IPS-15b (cell line): ENCODE results near the gene NRXN3.

Experiments
- H3K27me3 ChIP-seq: one replicate; pipeline ENCODE4 v1.6.1; 2013; ENCODE audit warnings: low read length; ENCODE audit not compliant: control insufficient read depth, insufficient read depth
- H3K36me3 ChIP-seq: one replicate; pipeline ENCODE4 v1.6.1; 2013; ENCODE audit warnings: low read length; ENCODE audit not compliant: control insufficient read depth, insufficient read depth
- H3K4me1 ChIP-seq: one replicate; pipeline ENCODE4 v1.6.1; 2013; ENCODE audit warnings: mild to moderate bottlenecking, low read length; ENCODE audit not compliant: control insufficient read depth, insufficient read depth
- H3K4me3 ChIP-seq: one replicate; pipeline ENCODE4 v1.5.1; 2013; ENCODE audit warnings: low read depth, low read length
- H3K9ac ChIP-seq: one replicate; pipeline ENCODE4 v1.6.1; 2013; ENCODE audit warnings: low read depth, mild to moderate bottlenecking, low read length
- H3K9me3 ChIP-seq: one replicate; pipeline ENCODE4 v1.6.1; 2013; ENCODE audit warnings: mild to moderate bottlenecking, low read length; ENCODE audit not compliant: control insufficient read depth, insufficient read depth

Gene NRXN3

DNA sequence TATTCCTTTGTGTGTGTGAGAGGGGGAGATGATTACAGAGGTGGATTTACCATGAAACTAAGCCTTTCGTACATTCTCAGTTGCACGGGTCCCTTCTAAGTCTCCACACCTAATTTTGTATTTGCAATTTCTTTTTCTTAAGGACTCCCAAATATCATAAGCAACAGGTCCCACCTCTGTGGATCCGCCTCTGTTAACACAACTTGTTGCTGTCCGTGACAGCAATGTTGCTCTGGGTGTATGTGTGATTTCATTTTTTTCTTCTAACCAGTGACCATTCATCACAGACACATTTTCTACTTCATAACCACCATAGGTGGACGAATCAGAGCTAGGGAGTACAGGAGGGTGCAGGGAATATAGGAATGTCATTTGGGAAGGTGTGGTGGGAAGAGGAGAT, 81.1 kb downstream of the NRXN3 start:
- H3K4me1 ChIP-seq = no peaks in the 10 kb centered on the region
- H3K36me3 ChIP-seq = no peaks in the 10 kb centered on the region
- H3K4me3 ChIP-seq = no peak overlapping the region
- H3K9ac ChIP-seq = no peak overlapping the region
- H3K9me3 ChIP-seq = no peaks in the 10 kb centered on the region
- H3K27me3 ChIP-seq = no peaks in the 10 kb centered on the region

DNA sequence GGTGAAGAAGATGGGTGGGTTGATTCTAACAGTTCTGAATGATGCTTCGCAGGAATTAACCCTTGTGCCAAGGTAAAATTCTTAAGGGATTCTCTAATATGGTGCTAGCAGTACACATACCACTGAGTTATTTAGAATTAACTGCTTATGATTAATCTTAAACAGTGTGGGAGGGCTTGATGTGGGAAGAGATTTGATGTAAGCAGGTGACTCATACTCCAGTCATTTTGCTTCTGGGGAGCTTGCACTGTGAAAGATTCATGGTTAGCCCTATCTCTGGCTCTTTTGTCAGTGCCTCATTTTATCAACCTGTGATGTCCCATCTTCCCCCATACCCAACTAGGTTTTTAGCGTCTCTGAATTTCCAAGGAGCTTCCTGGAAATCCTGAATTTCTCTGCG, 83.8 kb downstream of the NRXN3 start:
- H3K4me1 ChIP-seq = no peaks in the 10 kb centered on the region
- no peaks in the 10 kb centered on the region for H3K9me3 ChIP-seq
- no peak overlapping the region for H3K4me3 ChIP-seq
- no peaks in the 10 kb centered on the region for H3K27me3 ChIP-seq
- no peak overlapping the region for H3K9ac ChIP-seq
- no peaks in the 10 kb centered on the region for H3K36me3 ChIP-seq

DNA sequence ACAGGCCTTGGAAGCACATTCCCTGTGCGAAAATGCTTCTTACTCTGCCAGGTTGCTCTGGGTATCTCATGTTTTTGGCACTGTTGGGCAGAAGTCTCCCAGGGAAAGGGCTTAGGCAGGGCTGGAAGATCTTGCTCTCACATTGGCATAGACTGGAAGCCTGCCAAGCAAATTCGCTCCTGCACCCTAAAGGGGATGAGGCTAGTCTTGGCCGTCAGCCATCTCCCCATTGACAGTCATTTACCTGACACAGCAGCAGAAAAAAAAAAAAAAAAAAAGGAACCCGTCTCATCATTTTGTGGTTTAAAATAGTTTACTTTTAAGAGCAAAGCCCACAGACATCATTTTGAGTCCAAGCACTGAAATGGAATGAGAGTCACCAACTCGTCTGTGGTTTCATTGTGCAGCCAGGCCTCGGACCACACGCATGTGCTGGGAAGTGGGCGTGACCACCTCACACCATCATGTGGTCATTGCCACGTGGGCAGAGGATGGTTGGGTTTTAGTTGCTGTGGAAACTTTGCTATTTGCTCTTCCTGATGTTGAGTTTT, 84.8 kb downstream of the NRXN3 start:
- Histone ChIP-seq H3K9me3 (no peaks in the 10 kb centered on the region), H3K27me3 (no peaks in the 10 kb centered on the region), H3K4me1 (no peaks in the 10 kb centered on the region), H3K4me3 (no peak overlapping the region), H3K9ac (no peak overlapping the region), H3K36me3 (no peaks in the 10 kb centered on the region)

DNA sequence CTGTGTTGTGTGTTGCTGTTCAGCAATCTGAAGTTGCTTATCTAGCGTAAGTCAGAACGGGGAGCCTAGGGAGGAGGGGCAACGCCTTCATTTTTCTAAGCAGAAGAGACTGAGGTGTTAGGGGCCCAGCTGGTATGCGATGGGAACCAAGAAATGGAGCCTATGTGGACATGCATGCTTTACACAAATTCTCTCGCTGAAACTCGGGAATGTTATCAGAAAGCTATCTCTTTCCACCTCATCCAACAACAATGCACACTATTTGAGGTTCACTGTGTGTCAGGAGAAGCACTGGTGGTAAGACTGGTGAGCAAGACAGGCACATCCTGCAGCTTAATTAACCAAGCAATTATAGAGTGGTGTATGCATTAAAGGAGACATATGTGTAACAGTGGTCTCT, 89.7 kb downstream of the NRXN3 start:
- Histone ChIP-seq H3K27me3 (no peaks in the 10 kb centered on the region), H3K9ac (no peak overlapping the region), H3K4me3 (no peak overlapping the region), H3K9me3 (no peaks in the 10 kb centered on the region), H3K4me1 (no peaks in the 10 kb centered on the region), H3K36me3 (no peaks in the 10 kb centered on the region)

DNA sequence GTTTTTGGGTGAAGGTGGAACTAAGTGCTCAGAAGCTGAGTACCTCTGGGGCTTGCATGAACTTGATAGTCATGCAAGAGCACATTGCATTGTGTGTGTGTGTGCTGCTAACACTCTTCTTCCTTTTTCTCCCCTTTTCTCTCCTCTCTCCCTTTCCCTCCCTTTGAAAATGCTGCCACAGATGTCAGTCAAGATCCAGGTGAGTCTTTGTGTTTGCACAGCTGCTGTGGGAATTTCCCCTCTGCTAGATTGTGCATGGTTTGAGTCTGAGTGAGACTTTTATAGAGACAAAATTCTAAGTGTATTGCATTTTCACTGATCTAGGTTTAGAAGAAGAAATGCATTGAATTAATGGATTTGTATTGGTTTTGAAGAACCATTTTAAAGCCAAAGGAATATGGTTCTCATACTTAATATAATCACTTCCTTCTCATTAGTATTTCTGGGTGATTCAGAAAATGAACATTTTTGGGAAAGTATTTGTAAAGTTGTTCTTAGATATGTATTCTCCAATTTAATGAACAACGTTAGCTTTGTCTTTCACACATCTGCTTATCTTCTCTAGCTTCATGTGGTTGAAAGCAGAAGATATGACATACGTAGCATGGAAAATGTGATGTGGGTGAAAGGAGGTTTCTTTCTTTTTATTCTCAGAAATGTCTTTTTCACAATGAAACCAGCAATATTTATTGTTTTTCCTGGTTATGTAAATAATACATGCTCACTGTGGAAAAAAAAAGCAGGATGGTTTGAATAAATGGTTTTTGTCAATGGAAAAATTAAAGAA, 108.5 kb downstream of the NRXN3 start:
- H3K4me3 ChIP-seq = no peak overlapping the region
- no peak overlapping the region for H3K9ac ChIP-seq
- no peaks in the 10 kb centered on the region for H3K4me1 ChIP-seq
- no peaks in the 10 kb centered on the region for H3K27me3 ChIP-seq
- H3K9me3 ChIP-seq = no peaks in the 10 kb centered on the region
- H3K36me3 ChIP-seq = no peaks in the 10 kb centered on the region

DNA sequence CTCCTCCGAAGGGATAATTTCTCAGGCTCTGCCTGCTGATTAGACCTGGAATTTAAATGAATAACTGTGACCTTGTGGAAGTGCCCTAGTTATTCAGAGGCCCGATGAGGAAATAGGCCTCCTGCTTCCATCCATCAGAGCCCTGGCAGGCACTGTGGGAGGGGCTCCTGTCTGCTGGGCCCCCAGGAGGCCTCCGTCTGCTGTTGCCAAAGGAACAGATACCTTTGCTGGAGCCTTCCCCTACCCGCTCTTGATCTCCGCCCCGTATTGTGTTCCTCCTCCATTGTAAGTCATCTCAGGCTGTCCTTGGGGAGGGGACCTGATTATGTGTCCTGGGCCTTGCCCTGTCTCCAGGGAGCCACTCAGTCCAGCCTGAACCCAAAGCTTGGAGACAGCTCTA, 112.3 kb downstream of the NRXN3 start:
- no peaks in the 10 kb centered on the region for H3K27me3 ChIP-seq
- no peak overlapping the region for H3K4me3 ChIP-seq
- H3K9ac ChIP-seq = no peak overlapping the region
- H3K4me1 ChIP-seq = no peaks in the 10 kb centered on the region
- H3K36me3 ChIP-seq = no peaks in the 10 kb centered on the region
- no peaks in the 10 kb centered on the region for H3K9me3 ChIP-seq

DNA sequence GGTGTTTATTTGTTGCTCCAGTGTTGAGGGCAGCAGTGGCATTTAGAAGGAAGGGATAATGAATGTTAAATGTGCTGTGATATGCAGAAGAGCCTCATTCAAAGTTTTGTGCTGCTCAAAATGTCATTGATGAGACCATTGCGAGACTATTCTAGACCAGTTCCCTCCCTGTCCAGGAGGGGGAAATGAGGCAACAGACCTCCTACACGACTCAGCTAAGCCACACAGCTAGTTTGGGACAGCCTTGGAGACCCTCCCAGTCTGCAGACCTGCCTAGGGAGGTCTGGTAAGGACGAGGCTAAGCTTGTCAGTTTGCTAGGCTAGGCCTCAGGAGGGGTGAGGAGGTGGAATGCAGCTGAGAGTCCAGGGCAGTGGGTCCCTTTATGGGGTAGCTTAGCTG, 116.0 kb downstream of the NRXN3 start:
- Histone ChIP-seq H3K9me3 (no peaks in the 10 kb centered on the region), H3K27me3 (no peaks in the 10 kb centered on the region), H3K36me3 (no peaks in the 10 kb centered on the region), H3K4me1 (no peaks in the 10 kb centered on the region), H3K4me3 (no peak overlapping the region), H3K9ac (no peak overlapping the region)

DNA sequence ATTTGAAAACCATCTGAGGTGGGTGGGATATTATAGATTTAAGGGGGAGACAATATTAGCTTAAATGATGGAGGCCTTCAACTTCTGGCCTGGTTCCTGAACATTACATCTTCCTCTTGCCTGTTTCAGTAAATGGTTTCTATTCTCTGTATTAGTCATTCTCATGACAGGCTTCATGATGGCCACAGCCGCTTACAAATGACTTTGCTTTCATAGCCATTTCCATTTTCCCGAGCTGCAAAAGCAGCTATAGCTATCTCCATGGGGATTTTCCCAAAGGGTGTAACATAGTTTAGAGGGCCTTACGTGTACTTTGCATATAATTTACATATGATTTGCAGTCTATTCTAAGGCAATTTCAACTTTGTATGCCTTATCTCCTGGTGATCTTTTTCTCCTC, 121.8 kb downstream of the NRXN3 start:
- Histone ChIP-seq H3K9me3 (no peaks in the 10 kb centered on the region), H3K27me3 (no peaks in the 10 kb centered on the region), H3K4me1 (peaks cover 2% of the 10 kb centered on the region), H3K4me3 (no peak overlapping the region), H3K36me3 (no peaks in the 10 kb centered on the region), H3K9ac (no peak overlapping the region)

DNA sequence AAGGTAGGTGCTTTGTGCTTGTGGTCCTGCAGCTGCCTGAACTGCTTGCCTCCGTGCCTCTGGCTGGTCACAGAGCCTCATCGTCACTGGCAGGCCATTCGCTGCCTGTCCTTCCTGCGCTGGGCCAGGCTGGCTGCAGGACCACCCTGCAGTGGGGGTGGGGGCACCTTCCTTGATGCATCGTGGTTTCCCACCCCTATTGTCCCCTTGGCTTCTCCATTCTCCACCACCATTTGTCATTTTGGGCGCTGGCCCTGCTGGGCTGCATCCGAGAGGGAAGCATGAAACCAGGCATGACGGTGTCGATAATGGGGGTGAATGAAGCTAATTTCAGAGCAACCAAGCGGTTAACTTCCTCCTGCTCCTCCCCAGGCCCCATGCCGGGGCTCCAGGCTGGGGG, 127.7 kb downstream of the NRXN3 start:
- no peaks in the 10 kb centered on the region for H3K27me3 ChIP-seq
- H3K4me3 ChIP-seq = no peak overlapping the region
- no peak overlapping the region for H3K9ac ChIP-seq
- no peaks in the 10 kb centered on the region for H3K36me3 ChIP-seq
- H3K9me3 ChIP-seq = no peaks in the 10 kb centered on the region
- H3K4me1 ChIP-seq = peaks cover 2% of the 10 kb centered on the region

DNA sequence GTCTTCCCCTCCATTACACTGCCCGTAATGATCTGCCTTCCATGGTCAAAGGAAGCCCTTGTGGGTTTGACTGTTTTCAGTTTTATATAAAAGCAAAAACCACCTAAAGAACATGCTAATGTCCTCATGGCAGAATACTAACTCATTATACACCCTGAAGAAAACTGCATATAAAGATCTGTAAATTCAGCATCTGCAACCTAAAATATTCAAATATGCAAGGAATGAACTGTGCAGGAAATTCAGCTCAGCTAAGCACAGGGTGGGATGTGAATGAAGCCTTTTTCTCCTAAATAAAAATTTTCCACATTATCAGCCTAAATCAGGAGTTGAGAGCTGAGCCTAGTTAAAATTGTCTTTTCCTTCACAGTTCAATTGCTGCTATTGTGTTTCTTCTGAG, 128.1 kb downstream of the NRXN3 start:
- H3K4me1 ChIP-seq = peaks cover 5% of the 10 kb centered on the region
- no peaks in the 10 kb centered on the region for H3K9me3 ChIP-seq
- no peak overlapping the region for H3K4me3 ChIP-seq
- no peaks in the 10 kb centered on the region for H3K36me3 ChIP-seq
- no peak overlapping the region for H3K9ac ChIP-seq
- no peaks in the 10 kb centered on the region for H3K27me3 ChIP-seq

DNA sequence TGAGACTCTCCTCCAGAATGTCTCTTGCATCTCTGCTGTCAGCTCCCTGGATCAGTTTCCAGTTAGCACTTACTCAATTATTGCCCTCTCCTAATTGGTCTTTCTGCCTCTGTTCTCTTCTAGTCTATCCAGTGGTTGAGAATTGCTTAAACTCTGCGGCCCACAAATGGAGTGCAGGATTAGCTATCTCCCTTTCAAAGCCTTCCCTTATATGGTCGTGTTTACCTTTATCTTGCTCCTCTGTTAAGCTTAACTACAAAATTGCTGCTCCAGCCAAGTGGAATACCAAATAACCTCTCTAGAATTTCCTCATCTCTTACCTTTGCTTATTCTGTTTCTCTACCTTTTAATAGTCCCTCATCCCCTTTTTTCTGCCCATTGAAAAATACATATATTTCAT, 132.7 kb downstream of the NRXN3 start:
- Histone ChIP-seq H3K36me3 (no peaks in the 10 kb centered on the region), H3K4me3 (no peak overlapping the region), H3K9me3 (no peaks in the 10 kb centered on the region), H3K9ac (no peak overlapping the region), H3K27me3 (no peaks in the 10 kb centered on the region), H3K4me1 (peaks cover 5% of the 10 kb centered on the region)

DNA sequence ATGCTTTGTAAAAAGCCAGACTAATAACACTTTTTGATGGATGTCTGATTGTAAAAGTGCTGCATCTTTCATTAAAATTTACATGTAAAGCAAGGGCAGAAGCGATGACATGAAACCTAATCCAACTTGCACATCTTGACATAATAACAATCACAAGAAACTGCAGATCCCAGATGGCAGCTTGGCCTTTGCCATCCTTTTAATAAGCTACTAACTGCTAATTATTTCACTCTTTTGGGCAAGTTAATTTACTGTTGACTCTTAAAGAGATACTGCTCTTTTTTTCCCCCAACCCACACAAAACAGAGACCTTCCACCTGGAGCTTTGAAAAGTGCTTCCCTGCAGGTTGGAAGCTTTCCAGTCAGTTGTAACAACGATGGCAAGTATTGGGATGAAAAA, 137.5 kb downstream of the NRXN3 start:
- H3K27me3 ChIP-seq = no peaks in the 10 kb centered on the region
- H3K9ac ChIP-seq = no peak overlapping the region
- H3K4me1 ChIP-seq = peaks cover 5% of the 10 kb centered on the region
- H3K9me3 ChIP-seq = no peaks in the 10 kb centered on the region
- H3K4me3 ChIP-seq = no peak overlapping the region
- H3K36me3 ChIP-seq = no peaks in the 10 kb centered on the region
